ENCODE results near the gene BTBD10.

The BTBD10 gene

GRCh38 chr11:13349581-13349980 is 113.4 kb downstream of the BTBD10 start:
- H3K9me3 ChIP-seq (ENCODE audit: insufficient read depth, low read length), result no peaks in the 10 kb centered on the region
- H3K4me3 ChIP-seq (ENCODE audit: insufficient read depth, low read length, poor library complexity, severe bottlenecking), result no peak overlapping the region
- no peak overlapping the region for H3K27ac ChIP-seq (ENCODE audit: low read depth, low read length)
- no peaks in the 10 kb centered on the region for H3K27me3 ChIP-seq (ENCODE audit: low read length)
- TF ChIP-seq CTCF (IDR thresholded peaks at IDR 0.05; ENCODE audit: insufficient read depth, low read length, poor library complexity, severe bottlenecking) (no peak), EZH2phosphoT487 (conservative IDR thresholded peaks at IDR 0.05; ENCODE audit: low read length) (no peak)
- H3K4me2 ChIP-seq (ENCODE audit: low read depth, low read length, poor library complexity, severe bottlenecking), result no peak overlapping the region
- H3K79me2 ChIP-seq (ENCODE audit: insufficient read depth, low read length), result no peaks in the 10 kb centered on the region
- no peaks in the 10 kb centered on the region for H3F3A ChIP-seq (ENCODE audit: insufficient read depth)
- H2AFZ ChIP-seq (ENCODE audit: low read depth, low read length, severe bottlenecking), result no peak overlapping the region
- no peak overlapping the region for H3K9ac ChIP-seq (ENCODE audit: low read length)
- H3K9me2 ChIP-seq (replicated peaks; ENCODE audit: insufficient read depth, low read length), result no peaks in the 10 kb centered on the region
- H3K36me3 ChIP-seq (ENCODE audit: low read length), result no peaks in the 10 kb centered on the region
- no peaks in the 10 kb centered on the region for H4K20me1 ChIP-seq (ENCODE audit: low read depth, low read length)

- H3K79me2 ChIP-seq (ENCODE audit: insufficient read depth, low read length), result no peaks in the 10 kb centered on the region
- H2AFZ ChIP-seq (ENCODE audit: low read depth, low read length, severe bottlenecking), result no peak overlapping the region
- no peak for TF ChIP-seq CTCF (IDR thresholded peaks at IDR 0.05; ENCODE audit: insufficient read depth, low read length, poor library complexity, severe bottlenecking)
- TF ChIP-seq EZH2phosphoT487 (conservative IDR thresholded peaks at IDR 0.05; ENCODE audit: low read length), result no peak
- H3K9me2 ChIP-seq (replicated peaks; ENCODE audit: insufficient read depth, low read length), result no peaks in the 10 kb centered on the region
- H3K27ac ChIP-seq (ENCODE audit: low read depth, low read length), result no peak overlapping the region
- no peaks in the 10 kb centered on the region for H4K20me1 ChIP-seq (ENCODE audit: low read depth, low read length)
- H3K4me3 ChIP-seq (ENCODE audit: insufficient read depth, low read length, poor library complexity, severe bottlenecking), result no peak overlapping the region
- no peaks in the 10 kb centered on the region for H3K9me3 ChIP-seq (ENCODE audit: insufficient read depth, low read length)
- no peak overlapping the region for H3K9ac ChIP-seq (ENCODE audit: low read length)
- H3K4me2 ChIP-seq (ENCODE audit: low read depth, low read length, poor library complexity, severe bottlenecking), result no peak overlapping the region
- no peaks in the 10 kb centered on the region for H3F3A ChIP-seq (ENCODE audit: insufficient read depth)
- H3K27me3 ChIP-seq (ENCODE audit: low read length), result no peaks in the 10 kb centered on the region
- H3K36me3 ChIP-seq (ENCODE audit: low read length), result no peaks in the 10 kb centered on the region
These were observed 114.0 kb downstream of the BTBD10 start for GRCh38 chr11:13349046-13349445.

GRCh38 chr11:13348305-13348704 is 114.7 kb downstream of the BTBD10 start:
- H4K20me1 ChIP-seq (ENCODE audit: low read depth, low read length), result no peaks in the 10 kb centered on the region
- H3K9me2 ChIP-seq (replicated peaks; ENCODE audit: insufficient read depth, low read length), result no peaks in the 10 kb centered on the region
- H3K27me3 ChIP-seq (ENCODE audit: low read length), result no peaks in the 10 kb centered on the region
- no peak overlapping the region for H3K27ac ChIP-seq (ENCODE audit: low read depth, low read length)
- no peaks in the 10 kb centered on the region for H3F3A ChIP-seq (ENCODE audit: insufficient read depth)
- no peak overlapping the region for H3K4me3 ChIP-seq (ENCODE audit: insufficient read depth, low read length, poor library complexity, severe bottlenecking)
- no peak overlapping the region for H3K4me2 ChIP-seq (ENCODE audit: low read depth, low read length, poor library complexity, severe bottlenecking)
- H3K79me2 ChIP-seq (ENCODE audit: insufficient read depth, low read length), result no peaks in the 10 kb centered on the region
- no peaks in the 10 kb centered on the region for H3K36me3 ChIP-seq (ENCODE audit: low read length)
- no peak overlapping the region for H2AFZ ChIP-seq (ENCODE audit: low read depth, low read length, severe bottlenecking)
- TF ChIP-seq CTCF (IDR thresholded peaks at IDR 0.05; ENCODE audit: insufficient read depth, low read length, poor library complexity, severe bottlenecking), result no peak
- TF ChIP-seq EZH2phosphoT487 (conservative IDR thresholded peaks at IDR 0.05; ENCODE audit: low read length), result no peak
- no peaks in the 10 kb centered on the region for H3K9me3 ChIP-seq (ENCODE audit: insufficient read depth, low read length)
- no peak overlapping the region for H3K9ac ChIP-seq (ENCODE audit: low read length)
